HG02759 (cell line): Measurements from ENCODE around the gene FSIP1.
A peak's percentile ranks its signal among the peaks of the same experiment; 100 is the strongest.
"Not testable (repeated sequence)": the region's sequence is repeated elsewhere in the genome, so short reads cannot be mapped to it uniquely, and the experiment has no call there.

Experiments used
- ATAC-seq: cut with Tn5 transposase; IDR thresholded peaks from one replicate; pipeline ENCODE4 v1.9.1; 2021; ENCODE audit warnings: mild to moderate bottlenecking, moderate library complexity; ENCODE audit not compliant: unreplicated experiment

FSIP1 gene

DNA sequence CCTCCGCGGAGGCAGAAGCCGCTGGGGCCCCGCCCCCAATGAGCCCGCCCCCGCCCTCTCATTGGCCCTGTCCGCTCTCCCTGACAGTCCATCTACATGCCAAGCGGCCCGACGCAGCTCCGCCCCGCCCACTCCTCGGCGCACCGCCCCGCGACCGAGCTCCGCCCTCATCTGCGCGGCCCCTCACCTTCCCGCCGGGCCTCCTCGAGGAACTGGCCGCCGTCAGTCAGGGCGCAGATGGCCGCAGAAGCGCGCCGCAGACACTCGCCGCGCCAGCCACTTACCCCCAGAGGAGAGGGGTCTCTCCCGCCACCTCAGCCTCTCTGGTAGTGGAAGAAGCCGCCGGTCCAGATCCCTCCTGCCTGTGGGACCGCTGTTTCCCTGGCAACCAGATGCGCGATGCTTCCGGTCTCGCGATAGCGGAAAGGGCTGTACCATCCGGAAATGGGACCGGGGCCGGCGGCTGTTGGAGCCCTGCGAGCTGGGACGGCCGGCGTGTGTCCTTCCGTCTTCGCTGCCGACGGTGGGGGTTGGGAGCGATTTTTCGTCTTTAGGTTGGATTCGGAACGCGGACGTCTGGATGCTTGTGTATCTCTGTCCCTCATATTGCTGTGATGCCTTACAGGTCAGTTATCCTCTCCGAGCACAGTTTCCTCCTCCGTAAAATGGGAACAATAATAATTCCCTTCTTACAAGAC is at the start of gene FSIP1:
FSIP1 (minus strand) TSS at position 401 of the 698 bp plus-strand sequence. CDS start 6,317 bp downstream, outside the sequence.
- ATAC-seq = peak; percentile 99

DNA sequence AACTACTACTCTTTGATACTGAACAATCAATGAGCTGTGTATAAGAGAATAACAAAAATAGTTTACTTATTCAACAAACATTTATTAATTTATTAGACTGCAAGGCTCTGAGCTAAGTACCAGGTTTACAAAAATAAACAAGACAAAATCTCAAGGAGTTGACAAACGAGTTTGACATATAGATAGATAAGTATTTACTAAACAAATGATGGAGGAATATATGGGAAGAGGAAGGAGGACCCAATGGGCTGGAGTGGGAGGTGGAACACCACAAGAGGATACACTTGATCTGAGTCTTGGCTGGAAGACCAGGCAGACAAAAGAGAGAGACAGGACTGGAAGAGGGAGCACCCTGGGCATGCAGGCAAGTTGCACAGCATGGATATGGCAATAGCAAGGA is 47.5 kb upstream of the FSIP1 start:
- ATAC-seq = no peak

DNA sequence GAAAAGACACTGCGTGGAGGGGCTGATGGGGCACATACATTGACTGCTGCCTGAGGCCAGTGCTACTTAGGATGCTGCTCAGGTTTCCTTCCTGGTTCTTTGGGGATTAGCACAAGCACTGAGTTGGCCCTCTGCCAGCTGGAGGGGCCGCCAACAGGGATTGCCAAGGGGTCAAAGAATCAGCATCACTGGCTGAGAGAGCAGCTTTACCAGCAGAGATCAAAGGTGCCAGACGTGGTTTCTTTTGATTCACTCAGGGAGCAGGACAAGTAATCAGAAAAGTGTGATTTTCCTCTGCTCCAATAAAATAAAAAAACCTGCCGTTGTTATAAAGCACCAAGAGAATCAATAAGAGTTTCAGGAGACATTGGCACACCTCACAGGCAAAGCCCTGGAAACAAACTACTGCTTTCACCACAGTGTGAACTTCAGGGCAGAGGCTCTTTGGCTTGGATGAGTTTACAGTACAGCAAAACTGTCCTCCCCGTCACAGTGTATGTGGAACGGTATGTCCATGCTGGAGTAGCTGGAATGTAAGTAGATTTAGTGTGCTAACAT is 45.8 kb upstream of the FSIP1 start:
- no peak for ATAC-seq

DNA sequence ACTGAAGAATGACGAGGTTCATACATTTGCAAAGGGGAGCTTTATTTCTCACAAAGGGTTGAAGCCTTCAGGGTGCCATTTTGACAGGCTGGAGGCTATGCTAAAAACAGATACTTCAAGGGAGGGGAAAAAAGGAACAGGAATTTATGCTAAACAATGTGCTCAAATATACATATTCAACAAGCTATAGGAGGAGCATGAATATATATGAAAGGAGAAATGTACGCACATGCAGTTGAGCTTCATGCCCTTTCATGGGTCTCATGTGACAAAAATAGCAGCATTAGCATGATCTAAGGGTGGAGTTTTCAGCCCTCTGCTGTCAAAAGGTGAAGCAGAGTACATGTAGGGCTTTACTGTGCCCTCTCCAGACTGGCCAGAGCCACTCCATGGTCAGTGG is 44.3 kb upstream of the FSIP1 start:
- no peak for ATAC-seq

DNA sequence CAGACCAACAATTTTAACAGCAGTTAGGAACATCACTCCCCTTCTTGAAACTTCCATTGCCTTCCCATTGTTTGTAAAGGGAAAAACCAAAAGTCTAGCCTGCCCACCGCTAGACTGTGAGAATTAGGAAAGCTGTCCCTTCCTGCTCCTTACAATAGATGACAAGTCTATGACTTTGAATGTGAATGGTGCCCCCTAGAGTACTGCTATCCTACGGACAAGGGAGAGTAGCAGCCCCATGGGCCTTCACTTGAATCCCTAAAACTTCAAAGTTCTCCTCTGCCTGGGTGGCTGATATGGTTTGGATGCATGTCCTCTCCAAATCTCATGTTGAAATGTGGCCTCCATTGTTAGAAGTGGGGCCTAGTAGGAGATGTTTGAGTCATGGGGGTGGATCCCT is 41.0 kb upstream of the FSIP1 start:
- ATAC-seq = no peak

DNA sequence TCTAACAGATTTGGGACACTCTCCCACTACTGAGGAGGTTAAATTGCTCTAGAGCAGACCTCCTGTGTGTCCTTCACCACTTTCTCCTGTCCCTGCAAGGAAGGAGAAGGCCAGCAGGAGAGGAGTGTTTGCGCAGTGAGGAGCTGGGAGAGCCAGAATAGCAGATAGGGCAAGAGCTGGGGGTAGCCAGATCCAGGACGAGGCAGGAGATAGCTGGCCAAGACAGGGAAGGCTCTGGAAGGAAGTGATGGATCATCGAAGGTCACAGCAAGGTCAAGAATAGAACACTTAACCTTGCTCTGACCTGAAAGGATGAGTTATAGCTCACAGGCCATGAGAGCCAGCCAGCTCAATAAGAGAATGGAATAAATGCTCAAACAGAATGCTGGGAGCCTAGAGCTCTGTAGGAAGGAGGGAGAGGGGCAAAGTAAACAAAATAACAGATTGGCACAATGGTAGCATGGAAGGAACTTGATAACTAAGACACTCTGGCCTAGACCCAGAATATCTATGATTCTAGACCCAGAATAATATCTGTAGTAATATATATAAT is 37.5 kb upstream of the FSIP1 start:
- no peak for ATAC-seq

DNA sequence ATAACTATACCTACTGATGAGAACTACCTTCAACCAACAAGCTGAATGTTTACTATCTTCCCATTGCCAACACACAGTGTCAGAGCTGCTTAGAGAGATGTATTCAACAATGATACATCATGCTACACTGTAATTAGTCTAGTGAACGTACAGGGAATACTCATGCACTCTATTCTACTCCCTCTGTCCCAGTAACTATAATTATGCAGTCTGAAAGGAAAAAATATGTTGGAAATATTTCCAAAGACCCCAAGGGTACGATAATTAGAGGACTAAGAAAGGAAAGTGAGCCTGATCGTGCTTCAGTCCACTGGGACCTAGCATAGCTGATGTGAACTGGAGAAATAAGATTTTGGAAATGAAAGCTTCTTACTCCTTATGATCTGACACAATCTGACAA is 36.9 kb upstream of the FSIP1 start:
- no peak for ATAC-seq

DNA sequence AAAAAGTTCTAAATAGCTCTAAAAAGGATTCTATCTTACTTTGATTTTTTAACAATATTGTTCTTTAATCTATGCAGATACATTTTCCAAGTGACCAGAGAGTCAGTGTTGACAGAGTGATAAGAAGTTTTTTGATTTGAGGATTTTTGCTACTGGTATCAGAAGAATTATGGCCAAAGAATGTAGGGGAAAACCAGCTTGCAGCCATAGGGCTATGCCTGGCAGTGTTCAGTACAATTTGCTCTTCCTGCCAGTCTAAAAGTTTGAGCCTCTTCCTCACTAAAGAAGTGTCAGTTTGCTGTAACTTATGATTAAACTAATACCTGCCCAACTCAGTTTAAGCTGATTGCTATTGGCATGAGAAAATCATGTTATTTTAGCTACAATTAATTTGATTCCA is 35.3 kb upstream of the FSIP1 start:
- no peak for ATAC-seq

DNA sequence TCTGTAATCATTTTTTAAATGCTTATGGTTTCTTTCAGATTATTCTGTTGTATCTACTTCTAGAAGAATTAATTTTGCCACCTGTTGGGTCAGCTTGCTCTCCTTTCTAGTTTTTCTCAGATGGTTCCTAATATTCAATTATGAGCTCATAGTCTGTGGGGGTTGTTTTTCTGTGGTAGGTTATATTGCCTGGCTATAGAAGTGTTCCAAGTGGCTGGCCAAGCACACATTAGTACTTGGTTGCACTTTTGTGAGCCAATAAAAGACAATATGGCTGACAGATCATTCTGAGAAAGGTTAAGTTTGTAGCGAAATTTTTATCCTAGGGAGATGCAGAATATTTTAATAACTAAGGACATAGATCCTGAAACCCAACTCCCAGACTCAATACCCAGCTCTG is 31.8 kb upstream of the FSIP1 start:
- no peak for ATAC-seq

DNA sequence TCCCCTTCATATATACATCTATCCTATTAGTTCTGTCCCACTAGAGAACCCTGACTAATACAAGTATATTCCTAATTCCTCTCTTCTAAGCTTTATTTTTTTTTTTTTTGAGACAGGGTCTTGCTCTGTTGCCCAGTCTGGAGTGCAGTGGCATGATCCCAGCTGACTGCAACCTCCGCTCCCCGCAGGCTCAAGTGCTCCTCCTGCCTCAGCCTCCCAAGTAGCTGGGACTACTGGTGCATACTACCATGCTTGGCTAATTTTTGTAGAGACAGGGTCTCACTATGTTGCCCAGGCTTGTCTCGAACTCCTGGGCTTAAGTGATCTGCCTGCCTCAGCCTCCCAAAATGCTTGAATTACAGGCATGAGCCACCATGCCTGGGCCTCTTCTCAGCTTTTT is 30.0 kb upstream of the FSIP1 start:
- not testable (repeated sequence) for ATAC-seq

DNA sequence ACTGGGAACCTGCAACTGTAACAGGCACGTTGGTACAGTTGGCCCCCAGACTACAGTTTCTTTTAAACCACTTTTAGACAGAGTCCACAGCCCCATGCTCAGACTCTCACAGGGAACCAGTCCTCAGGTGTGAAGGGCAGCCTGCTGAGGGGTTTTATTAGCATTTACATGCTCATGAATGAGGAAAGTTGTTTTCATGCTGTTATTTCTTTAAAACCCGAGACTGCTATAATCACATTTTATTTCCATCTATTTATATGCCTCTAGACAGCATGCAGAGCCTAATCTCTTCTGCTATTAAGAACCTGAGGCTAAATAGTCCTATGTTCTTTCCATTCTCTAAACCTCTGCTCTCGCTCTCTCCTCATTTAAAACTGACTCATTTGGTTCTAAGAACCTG is 26.3 kb upstream of the FSIP1 start:
- ATAC-seq = no peak

DNA sequence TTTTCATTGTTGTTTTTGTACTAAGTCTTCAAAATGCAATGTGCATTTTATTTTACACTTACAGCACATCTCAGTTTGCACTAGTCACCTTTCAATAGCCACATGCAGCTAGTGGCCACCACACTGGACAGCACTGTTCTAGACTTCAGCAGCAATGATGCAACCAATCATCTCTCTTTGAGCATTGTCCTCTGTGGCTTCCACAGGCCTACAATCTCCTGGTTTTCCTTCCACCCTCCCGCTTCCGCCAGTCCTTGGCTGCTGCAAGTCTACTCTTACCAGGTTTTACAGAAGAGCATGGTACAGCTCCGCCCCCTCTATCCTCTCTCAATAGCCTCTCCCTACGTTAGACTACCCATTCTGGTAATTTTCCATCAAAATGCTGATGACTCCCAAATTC is 25.1 kb upstream of the FSIP1 start:
- no peak for ATAC-seq

DNA sequence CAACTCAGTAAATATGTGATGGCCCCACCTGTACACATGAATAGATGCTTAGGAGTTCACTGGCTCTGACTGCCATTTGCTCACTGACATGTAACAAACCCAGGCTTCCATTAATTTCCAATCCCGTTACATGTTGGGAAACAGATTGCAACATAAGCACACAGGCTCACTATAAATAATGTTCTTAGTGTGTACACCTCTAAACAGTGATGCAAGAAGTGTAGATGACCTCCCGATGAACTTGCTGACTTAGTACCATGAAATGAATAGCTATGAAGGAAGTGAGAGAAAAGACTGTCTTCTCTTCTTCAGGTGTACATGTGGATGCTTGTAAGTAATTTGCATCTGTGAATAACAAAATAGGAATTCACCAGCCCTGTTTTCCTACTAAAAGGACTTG is 21.4 kb upstream of the FSIP1 start:
- no peak for ATAC-seq

DNA sequence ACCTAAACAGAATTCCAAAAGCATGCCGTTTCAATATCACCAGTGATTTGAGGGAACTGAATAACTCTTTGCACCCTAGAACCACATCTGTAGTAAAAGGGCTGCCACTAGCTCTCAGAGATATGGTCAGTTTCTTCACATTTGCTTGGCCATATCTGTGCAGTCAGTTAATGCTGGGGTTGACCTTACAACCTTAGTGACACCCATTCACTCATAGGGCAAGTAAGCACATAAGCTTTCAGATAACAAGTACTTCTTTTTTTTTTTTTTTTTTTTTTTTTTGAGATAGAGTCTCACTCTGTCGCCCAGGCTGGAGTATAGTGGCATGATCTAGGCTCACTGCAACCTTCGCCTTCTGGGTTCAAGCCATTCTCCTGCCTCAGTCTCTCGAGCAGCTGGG is 20.4 kb upstream of the FSIP1 start:
- no peak for ATAC-seq

DNA sequence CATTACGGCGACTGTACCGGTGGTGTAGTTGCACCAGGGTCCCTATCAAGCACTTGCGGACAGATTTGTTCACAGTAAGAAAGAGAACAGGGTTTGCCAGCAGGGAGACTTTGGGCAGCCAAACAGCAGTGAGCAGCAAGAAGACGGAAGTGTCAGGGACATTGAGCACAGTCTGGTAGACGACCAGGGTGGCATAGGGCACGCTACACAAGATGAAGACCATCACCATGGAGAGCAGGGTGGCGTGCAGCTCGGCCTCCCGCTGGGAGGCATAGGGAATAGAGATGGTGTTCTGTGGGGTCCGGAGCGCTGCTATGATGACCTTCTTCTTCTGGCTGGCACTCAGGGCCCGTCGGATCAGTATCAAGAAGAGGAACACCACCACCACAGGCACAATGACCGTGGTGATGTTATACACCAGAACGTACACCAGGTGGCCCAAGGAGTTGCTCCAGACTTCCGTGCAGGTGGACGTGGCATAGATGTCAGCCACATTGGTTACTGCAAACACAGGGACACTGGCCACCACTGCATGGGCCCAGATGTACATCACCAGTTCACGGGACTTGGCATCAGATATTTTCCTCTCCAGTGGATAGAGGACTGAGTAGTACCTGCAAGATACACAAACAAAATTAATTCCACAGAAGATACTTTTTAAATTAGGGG is 19.1 kb upstream of the FSIP1 start:
- peak; percentile 71 for ATAC-seq

DNA sequence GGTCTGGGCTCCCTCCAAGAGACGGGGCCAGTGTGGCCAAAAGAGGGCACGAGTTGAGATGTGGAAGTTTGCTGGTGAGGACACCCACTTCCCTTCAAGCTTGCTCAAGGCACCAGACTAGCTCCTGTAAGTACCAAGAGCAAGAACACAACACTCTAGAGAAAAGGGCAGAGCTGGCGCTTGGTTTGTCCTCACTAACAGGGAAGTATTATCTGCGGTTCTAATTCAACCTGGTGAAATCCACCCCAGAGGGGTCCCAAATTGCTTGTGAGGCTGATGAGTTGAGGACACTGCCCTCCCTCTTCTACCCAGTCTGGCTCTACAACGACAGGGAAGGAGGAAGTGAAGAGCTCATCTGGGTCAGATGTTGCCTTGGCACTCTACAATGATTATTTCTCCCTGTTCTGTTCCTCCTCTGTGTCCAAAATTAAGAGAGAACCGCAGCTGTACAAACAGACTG is 16.9 kb upstream of the FSIP1 start:
- ATAC-seq = no peak

DNA sequence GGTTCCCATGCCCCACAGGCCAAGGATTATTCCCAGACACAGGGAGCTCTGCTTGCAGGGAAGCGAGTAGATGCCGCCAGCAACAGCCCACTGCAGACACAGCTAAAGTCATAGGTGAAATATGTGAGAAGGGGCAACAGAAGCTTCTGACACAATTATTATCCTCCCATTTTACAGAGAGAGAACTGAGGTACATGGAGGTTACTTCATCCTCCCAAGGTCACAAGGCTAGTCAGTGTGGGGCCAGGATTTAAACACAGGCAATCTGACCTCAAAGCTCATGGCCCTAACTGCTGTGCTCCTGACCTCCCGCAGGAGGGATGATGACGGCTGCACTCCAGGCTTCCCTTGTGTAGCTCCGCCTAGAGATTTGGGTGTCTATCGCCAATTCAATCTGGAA is 15.7 kb upstream of the FSIP1 start:
- no peak for ATAC-seq

DNA sequence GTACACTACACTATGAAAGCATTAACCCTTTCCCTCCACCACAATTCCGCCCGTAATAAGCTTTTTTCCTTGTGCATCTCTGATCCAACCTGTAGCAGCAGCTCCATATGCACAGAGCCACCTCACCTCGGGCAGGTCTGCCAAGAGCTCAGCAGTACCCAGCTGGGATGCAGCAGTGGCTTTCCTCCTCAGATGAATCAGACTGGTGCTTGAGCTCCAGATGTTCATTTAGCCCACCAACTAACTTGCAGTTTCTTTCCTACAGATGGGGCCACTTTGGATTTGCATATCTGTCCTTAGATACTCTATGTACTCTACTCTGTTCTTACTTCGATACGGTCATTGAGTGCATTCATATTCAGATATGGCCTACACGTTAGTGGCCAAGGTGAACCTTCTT is 14.8 kb upstream of the FSIP1 start:
- no peak for ATAC-seq

DNA sequence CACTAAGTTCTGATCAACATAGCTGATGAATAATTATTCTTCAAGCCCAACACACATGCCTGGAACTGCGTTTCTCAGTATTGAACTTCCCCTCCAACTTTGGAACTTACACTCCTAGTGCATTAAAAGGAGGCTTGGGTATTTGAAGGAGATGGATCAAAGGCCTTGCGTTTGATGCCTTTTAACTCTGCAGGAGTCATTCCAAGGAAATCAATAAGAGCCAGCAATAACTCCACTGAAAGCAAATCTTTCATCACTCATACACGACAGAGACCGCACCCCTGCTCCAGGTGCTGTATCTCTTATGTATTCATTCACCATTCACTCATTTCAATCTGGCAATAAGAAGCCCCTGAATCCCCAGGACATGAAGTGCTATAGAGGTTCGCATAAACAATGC is 14.0 kb upstream of the FSIP1 start:
- ATAC-seq = no peak

DNA sequence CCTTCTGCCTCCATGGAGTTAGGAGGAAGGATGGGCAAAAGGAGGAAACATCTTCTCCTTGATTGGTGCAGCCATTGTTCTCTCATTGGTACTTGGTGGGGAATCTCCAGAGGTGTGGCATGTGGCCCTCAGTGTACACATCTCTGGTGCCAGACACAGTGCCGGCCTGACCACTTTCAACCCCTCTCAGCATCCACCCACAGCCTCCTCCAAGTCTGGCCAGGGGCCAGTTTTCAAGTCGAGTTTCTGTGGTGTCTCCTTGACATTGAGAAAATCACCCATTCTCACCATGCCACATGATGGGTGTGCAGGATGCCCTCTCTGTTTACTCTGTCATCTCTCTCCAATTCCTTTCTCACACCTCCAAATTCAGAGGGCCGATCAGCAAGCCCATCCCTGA is 12.8 kb upstream of the FSIP1 start:
- ATAC-seq = no peak

DNA sequence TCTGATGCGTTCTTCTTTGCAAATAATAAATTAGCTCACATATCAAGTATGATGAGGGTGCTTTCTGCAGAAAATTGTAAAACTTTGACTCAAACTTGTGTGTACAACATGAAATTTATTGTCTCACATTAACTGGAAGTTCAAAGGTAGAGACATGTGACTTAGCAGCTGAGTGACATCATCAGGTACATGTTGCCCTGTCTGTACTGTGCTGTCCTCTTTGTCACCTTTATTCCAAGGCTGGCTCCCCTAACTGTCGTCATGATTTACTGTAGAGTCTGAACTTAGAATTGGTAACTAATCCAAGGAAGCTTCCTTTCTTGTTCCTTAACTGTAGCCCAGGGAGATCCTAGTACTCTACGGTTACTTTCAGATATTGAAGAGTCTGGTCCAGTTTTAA is 12.3 kb upstream of the FSIP1 start:
- no peak for ATAC-seq

DNA sequence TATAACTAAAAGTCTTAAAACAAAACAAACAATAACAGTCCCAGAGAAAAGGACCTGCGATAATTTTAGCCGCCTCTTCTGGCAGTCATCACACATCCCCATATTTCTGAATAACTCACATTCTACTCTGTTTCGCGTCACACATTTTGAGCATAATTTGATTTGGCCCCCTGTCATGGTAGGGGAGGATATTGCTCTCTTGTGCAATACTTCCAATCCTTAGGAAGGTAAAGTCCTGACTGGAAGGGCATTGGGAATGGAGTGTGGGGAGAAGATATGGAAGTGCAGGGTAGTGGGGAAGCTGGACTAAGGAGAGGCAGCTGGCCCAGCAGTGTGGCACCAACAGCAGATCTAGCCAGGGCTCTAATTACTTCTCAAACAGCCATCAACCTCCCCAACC is 11.3 kb upstream of the FSIP1 start:
- no peak for ATAC-seq
